ENCODE measurements around the gene RGS13. TPM values are rescaled to one million over a fixed set of nuclear protein-coding genes. Genes with fewer than 3 reads are reported as not detected.

Gene RGS13
- under 1 TPM in 2 of 4 donors, not detected in 2; 0.22 to 0.78 TPM for total RNA-seq

- 55 to 63% methylated on average over 4 of the region's 4 CpGs for WGBS, 2 donors
- H3K27me3 ChIP-seq, result no peaks in the 10 kb centered on the region
Observed at GRCh38 chr1:192635939-192636338, at the start of gene RGS13. TSS of gene RGS13 (plus strand) at chr1:192636147. CDS start at chr1:192644335, 8,188 bp downstream.

GRCh38 chr1:192587386-192588266 is 48.3 kb upstream of the RGS13 start:
- WGBS, 2 donors, result 75% methylated on average over 5 of the region's 5 CpGs

More at GRCh38 chr1:192635939-192636338, at the start of gene RGS13:
- no peak within 1 kb of the TSS for H3K4me3 ChIP-seq
- H3K27ac ChIP-seq, result no peak within 1 kb of the TSS
- no peaks in the 10 kb centered on the region for H3K4me1 ChIP-seq
- TF ChIP-seq CTCF (IDR thresholded peaks at IDR 0.05) (no peak), EP300 (IDR thresholded peaks at IDR 0.05) (no peak)
- no peak for DNase-seq (ENCODE audit: low spot score in 2 of 2)
- no peaks in the 10 kb centered on the region for H3K36me3 ChIP-seq
- no peaks in the 10 kb centered on the region for H3K9me3 ChIP-seq

GRCh38 chr1:192588546-192588945 is 47.4 kb upstream of the RGS13 start:
- 83 to 94% methylated on average over 1 of the region's 1 CpG for whole genome bisulfite sequencing, 2 donors
- H3K4me3 ChIP-seq, result no peak overlapping the region
- no peak for TF ChIP-seq CTCF (IDR thresholded peaks at IDR 0.05)
- no peak for TF ChIP-seq EP300 (IDR thresholded peaks at IDR 0.05)
- TF ChIP-seq POLR2A (IDR thresholded peaks at IDR 0.05), result no peak
- H3K36me3 ChIP-seq, result no peaks in the 10 kb centered on the region
- no peaks in the 10 kb centered on the region for H3K4me1 ChIP-seq
- no peak for DNase-seq (ENCODE audit: low spot score in 2 of 2)
- H3K27me3 ChIP-seq, result no peaks in the 10 kb centered on the region
- H3K9me3 ChIP-seq, result no peaks in the 10 kb centered on the region
- H3K27ac ChIP-seq, result no peak overlapping the region

More at GRCh38 chr1:192587386-192588266, 48.3 kb upstream of the RGS13 start:
- H3K4me1 ChIP-seq, result no peaks in the 10 kb centered on the region
- no peaks in the 10 kb centered on the region for H3K27me3 ChIP-seq
- no peak overlapping the region for H3K27ac ChIP-seq
- no peak for DNase-seq (ENCODE audit: low spot score in 2 of 2)
- H3K9me3 ChIP-seq, result no peaks in the 10 kb centered on the region
- TF ChIP-seq POLR2A (IDR thresholded peaks at IDR 0.05) (no peak), CTCF (IDR thresholded peaks at IDR 0.05) (no peak), EP300 (IDR thresholded peaks at IDR 0.05) (no peak)
- H3K4me3 ChIP-seq, result no peak overlapping the region
- H3K36me3 ChIP-seq, result no peaks in the 10 kb centered on the region

GRCh38 chr1:192589813-192590212 is 46.1 kb upstream of the RGS13 start:
- 66 to 69% methylated on average over 3 of the region's 3 CpGs for WGBS, 2 donors
- Histone ChIP-seq H3K27me3 (no peaks in the 10 kb centered on the region), H3K27ac (no peak overlapping the region), H3K4me1 (no peaks in the 10 kb centered on the region), H3K36me3 (no peaks in the 10 kb centered on the region), H3K9me3 (no peaks in the 10 kb centered on the region), H3K4me3 (no peak overlapping the region)
- no peak for TF ChIP-seq CTCF (IDR thresholded peaks at IDR 0.05)
- TF ChIP-seq POLR2A (IDR thresholded peaks at IDR 0.05), result no peak
- no peak for DNase-seq (ENCODE audit: low spot score in 2 of 2)

- Histone ChIP-seq H3K4me1 (no peaks in the 10 kb centered on the region), H3K9me3 (no peaks in the 10 kb centered on the region), H3K4me3 (no peak overlapping the region), H3K27ac (no peak overlapping the region), H3K36me3 (no peaks in the 10 kb centered on the region), H3K27me3 (no peaks in the 10 kb centered on the region)
- TF ChIP-seq POLR2A (IDR thresholded peaks at IDR 0.05), result no peak
- TF ChIP-seq CTCF (IDR thresholded peaks at IDR 0.05), result no peak
- TF ChIP-seq EP300 (IDR thresholded peaks at IDR 0.05), result no peak
- WGBS, 2 donors, result 64 to 73% methylated on average over 4 of the region's 4 CpGs
- DNase-seq (ENCODE audit: low spot score in 2 of 2), result no peak
Observed at GRCh38 chr1:192592517-192592916, 43.4 kb upstream of the RGS13 start.

Data from tibial nerve (tissue), 4 donors.